Heart right ventricle (tissue), 16 donors: ENCODE data around the gene ROCK2. TPM values are rescaled to one million over a fixed set of nuclear protein-coding genes. Genes with fewer than 3 reads are reported as not detected.

Source experiments
- ATAC-seq, 8 donors: fragments of 200-7000 bp; cut with Tn5 transposase; one replicate each; pipeline ENCODE4 v1.9.1; 2020; ENCODE audit warnings: mild to moderate bottlenecking in 8 of 8, moderate library complexity in 8 of 8, moderate number of reproducible peaks in 1 of 8
- DNase-seq, 2 donors: peaks; one replicate each; pipeline ENCODE4 v3.0.0-alpha.2; 2020
- H3K27ac ChIP-seq, 10 donors: fragments of 200-600 bp; sonication (generic) in 2 of 10; one replicate each; pipeline versions ENCODE4 v1.5.0 to v1.8.0; 2020 to 2022; ENCODE audit warnings: mild to moderate bottlenecking in 3 of 10
- H3K27me3 ChIP-seq, 7 donors: fragments of 200-600 bp; one replicate each; pipeline ENCODE4 v1.8.0; 2021 to 2022; ENCODE audit warnings: mild to moderate bottlenecking in 2 of 7
- H3K36me3 ChIP-seq, 9 donors: fragments of 200-600 bp; sonication (generic) in 1 of 9; one replicate each; pipeline versions ENCODE4 v1.5.0 to v1.8.0; 2020 to 2022; ENCODE audit warnings: mild to moderate bottlenecking in 2 of 9
- H3K4me1 ChIP-seq, 9 donors: fragments of 200-600 bp; sonication (generic) in 1 of 9; one replicate each; pipeline versions ENCODE4 v1.5.0 to v1.8.0; 2020 to 2022; ENCODE audit warnings: mild to moderate bottlenecking in 4 of 9
- H3K4me3 ChIP-seq, 10 donors: fragments of 200-600 bp; sonication (generic) in 2 of 10; one replicate each; pipeline versions ENCODE4 v1.5.0 to v1.8.0; 2020 to 2022; ENCODE audit warnings: mild to moderate bottlenecking in 7 of 10, moderate library complexity in 2 of 10
- H3K9me3 ChIP-seq, 11 donors: fragments of 200-600 bp in 10 of 11; sonication (generic) in 2 of 11; one replicate each; pipeline versions ENCODE4 v1.5.0 to v1.8.0; 2013 to 2022; ENCODE audit warnings: mild to moderate bottlenecking in 2 of 11, control low read depth in 1 of 11, moderate library complexity in 1 of 11
- CTCF ChIP-seq, 9 donors: fragments of 200-600 bp; sonication (generic) in 2 of 9; IDR thresholded peaks; one replicate each; pipeline versions ENCODE4 v1.5.0 to v1.8.0; 2021 to 2022; ENCODE audit warnings: antibody characterized with exemption in 9 of 9, mild to moderate bottlenecking in 5 of 9, moderate library complexity in 1 of 9
- WGBS, 2 donors: extraction: QIAGEN DNeasy Blood & Tissue Kit; methylation state at CpG; one replicate each; pipeline ENCODE4 v1.1.7; 2013; ENCODE audit warnings: inconsistent platforms in 1 of 2; 5-methylcytosine and 5-hydroxymethylcytosine counted together
- intact Hi-C, 10 donors: fragments of 100-400 bp; cut with DNase I; formaldehyde crosslinking; loops; one replicate each; pipeline versions ENCODE4 v1.11.1 to v1.14.2; 2022
- polyA plus RNA-seq, 2 donors: library from polyadenylated mRNA; stranded (reverse); fragments of 200-250 nt; gene quantifications; one replicate each; pipeline ENCODE4 v1.2.3, GENCODE V29; 2013
- total RNA-seq, 10 donors: library from RNA; stranded (reverse); fragmentation: NEBNext Ultra II Directional in 3 of 10; extraction: Animal tissue kit (Norgen Biotek cat#: 25700) in 3 of 10; gene quantifications; one replicate each; pipeline versions ENCODE4 v1.2.1 to v1.2.4, GENCODE V29; 2021 to 2023
- donor health status: Arrhythmogenic right ventricular cardiomyopathy.
- donor health status: ischemic (EF 13 %, LVEDD 7.1; RV severe dilation, severe dysfunction).
- donor health status: healthy with polysubstance abuse.
- donor health status: DM: no; HTN: yes; CAD: no.
- donor health status: DM: no; HTN: no; CAD: no.
- donor health status: ischemic (EF 25% LVEDD 6.9; RV normal size, moderate dysfunction).
- donor health status: ischemic (EF 25% LVEDD 5.7; RV mildly dilated, moderate dysfunction).
- donor health status: healthy.
- donor health status: DM: yes; HTN: yes; CAD: no.
- donor health status: Ischemic cardiomyopathy.
- donor health status: ischemic (EF 35%, LVEDD 5.7; RV mildly dilated, moderate dysfunction).
- donor health status: nonischemic (EF 11% LVEDD 7.7; RV severe dilation, severe dysfunction).
- donor health status: DM: yes; HTN: yes; CAD: no.
- donor health status: PGD.
- donor health status: ischemic (EF 29% LVEDD 5.4; RV normal size, mild dysfunction).
- donor health status: nonischemic (EF 23%, LVEDD 6.1; RV moderate dilation, normal function).

The ROCK2 gene
- total and polyA plus RNA-seq, 12 donors, result 6.9 to 51.8 (median 36.5) TPM

GRCh38 chr2:11327871-11328270 lies 16.6 kb downstream of the ROCK2 start:
- no peak for ATAC-seq
- H3K4me1 ChIP-seq, result peaks cover 5 to 62% (median 34%) of the 10 kb centered on the region in 9 donors
- no peak for DNase-seq
- H3K4me3 ChIP-seq, result no peak overlapping the region
- no peaks in the 10 kb centered on the region for H3K36me3 ChIP-seq
- H3K9me3 ChIP-seq, result peaks cover 0 to 13% (median 0%) of the 10 kb centered on the region in 11 donors
- no peaks in the 10 kb centered on the region for H3K27me3 ChIP-seq
- no peak for TF ChIP-seq CTCF (IDR thresholded peaks at IDR 0.05)
- no peak overlapping the region for H3K27ac ChIP-seq
- 76 to 85% methylated on average over 2 of the region's 2 CpGs for WGBS, 2 donors
- intact Hi-C loops, result no loop called here

GRCh38 chr2:11326677-11327211 lies 17.7 kb downstream of the ROCK2 start:
- Histone ChIP-seq H3K9me3 (peaks cover 0 to 4% (median 0%) of the 10 kb centered on the region in 11 donors), H3K27me3 (no peaks in the 10 kb centered on the region), H3K4me3 (no peak overlapping the region), H3K27ac (peak overlapping the region in 1 of 10 donors; percentile 5), H3K36me3 (no peaks in the 10 kb centered on the region), H3K4me1 (peaks cover 5 to 67% (median 34%) of the 10 kb centered on the region in 9 donors)
- TF ChIP-seq CTCF (IDR thresholded peaks at IDR 0.05), result no peak
- 51 to 56% methylated on average over 4 of the region's 4 CpGs for WGBS, 2 donors
- intact Hi-C loops, result no loop called here
- DNase-seq (no peak), ATAC-seq (no peak)

- whole genome bisulfite sequencing, 2 donors, result 59 to 60% methylated on average over 4 of the region's 4 CpGs
- H3K36me3 ChIP-seq, result no peaks in the 10 kb centered on the region
- no peak for ATAC-seq
- H3K27ac ChIP-seq, result peak overlapping the region in 1 of 10 donors; percentile 5
- peaks cover 0 to 4% (median 0%) of the 10 kb centered on the region in 11 donors for H3K9me3 ChIP-seq
- no peak for DNase-seq
- H3K4me3 ChIP-seq, result no peak overlapping the region
- no peak for TF ChIP-seq CTCF (IDR thresholded peaks at IDR 0.05)
- no peaks in the 10 kb centered on the region for H3K27me3 ChIP-seq
- intact Hi-C loops, result no loop called here
- H3K4me1 ChIP-seq, result peaks cover 5 to 70% (median 35%) of the 10 kb centered on the region in 9 donors
These were observed 18.3 kb downstream of the ROCK2 start for GRCh38 chr2:11325961-11326676.

- no peak for TF ChIP-seq CTCF (IDR thresholded peaks at IDR 0.05)
These were observed 22.6 kb downstream of the ROCK2 start for GRCh38 chr2:11321847-11322246.

More at GRCh38 chr2:11321847-11322246, 22.6 kb downstream of the ROCK2 start:
- WGBS, 2 donors, result 77 to 82% methylated on average over 3 of the region's 3 CpGs
- Histone ChIP-seq H3K36me3 (no peaks in the 10 kb centered on the region), H3K9me3 (no peaks in the 10 kb centered on the region), H3K4me3 (no peak overlapping the region), H3K4me1 (peaks cover 0 to 67% (median 36%) of the 10 kb centered on the region in 9 donors), H3K27ac (no peak overlapping the region), H3K27me3 (no peaks in the 10 kb centered on the region)
- intact Hi-C loops, result no loop called here
- DNase-seq, result no peak
- no peak for ATAC-seq
